IMR-90 (cell line): ENCODE data around the gene CYB5A. TPM values are rescaled to one million over a fixed set of nuclear protein-coding genes. Genes with fewer than 3 reads are reported as not detected.

Experiments
- ATAC-seq: fragments of 200-7000 bp; cut with Tn5 transposase; 2 replicates; pipeline ENCODE4 v1.9.1; 2020; ENCODE audit warnings: low read depth, mild to moderate bottlenecking, moderate library complexity
- BruUV-seq: library from RNA; stranded (reverse); fragments of 400-500 nt; replicated peaks from 2 replicates; lab custom pipeline; 2021; lab: Mats Ljungman, UMichigan
- CTCF ChIA-PET: fragments of 300-600 bp; formaldehyde crosslinking; extraction: SDS; loops from one replicate; lab custom pipeline; 2021; ENCODE audit warnings: antibody characterized with exemption; lab: Yijun Ruan, JAX
- POLR2A ChIA-PET: fragments of 300-600 bp; sonication (Branson Sonifier 250); formaldehyde crosslinking; loops from one replicate; lab custom pipeline; 2022; ENCODE audit warnings: antibody characterized with exemption; ENCODE audit not compliant: unreplicated experiment; lab: Charles Lee
- DNase-seq: peaks from one replicate; pipeline ENCODE4 v3.0.0; 2013
- H2AFZ ChIP-seq: replicated peaks from 2 replicates; pipeline ENCODE3; 2013; ENCODE audit warnings: low read length, mild to moderate bottlenecking; ENCODE audit not compliant: poor library complexity
- H2AK5ac ChIP-seq: 2 replicates; pipeline ENCODE4 v1.6.1; 2013; ENCODE audit warnings: low read depth, low read length, inconsistent platforms
- H2AK9ac ChIP-seq: replicated peaks from 2 replicates; pipeline ENCODE3; 2013; ENCODE audit warnings: mild to moderate bottlenecking, low read depth, low read length, moderate library complexity; ENCODE audit not compliant: poor library complexity
- H2BK120ac ChIP-seq: 2 replicates; pipeline ENCODE4 v1.6.1; 2013; ENCODE audit warnings: low read depth, low read length, inconsistent platforms
- H2BK15ac ChIP-seq: 3 replicates; pipeline ENCODE4 v1.6.1; 2013; ENCODE audit warnings: low read depth, low read length, inconsistent platforms
- H2BK20ac ChIP-seq: 2 replicates; pipeline ENCODE4 v1.6.1; 2013; ENCODE audit warnings: low read depth, mild to moderate bottlenecking, inconsistent platforms, low read length, moderate library complexity
- H2BK5ac ChIP-seq: 2 replicates; pipeline ENCODE4 v1.6.1; 2013; ENCODE audit warnings: mild to moderate bottlenecking, low read depth, low read length, inconsistent platforms; ENCODE audit not compliant: poor library complexity, severe bottlenecking
- H3K14ac ChIP-seq: replicated peaks from 2 replicates; pipeline ENCODE4 v1.6.1; 2013; ENCODE audit warnings: low read depth, low read length, inconsistent platforms
- H3K18ac ChIP-seq: 2 replicates; pipeline ENCODE4 v1.6.1; 2013; ENCODE audit warnings: low read depth, low read length, control low read depth
- H3K23ac ChIP-seq: 2 replicates; pipeline ENCODE4 v1.6.1; 2013; ENCODE audit warnings: low read depth, low read length, inconsistent platforms
- H3K27ac ChIP-seq: 2 replicates; pipeline ENCODE4 v1.5.1; 2013; ENCODE audit warnings: mild to moderate bottlenecking, control low read depth, low read length; ENCODE audit not compliant: insufficient read depth
- H3K27me3 ChIP-seq: 2 replicates; pipeline ENCODE4 v1.6.1; 2013; ENCODE audit warnings: low read length; ENCODE audit not compliant: control insufficient read depth, insufficient read depth
- H3K36me3 ChIP-seq: 2 replicates; pipeline ENCODE4 v1.6.1; 2013; ENCODE audit warnings: low read length, mixed read lengths; ENCODE audit not compliant: control insufficient read depth, insufficient read depth
- H3K4ac ChIP-seq: 2 replicates; pipeline ENCODE4 v1.6.1; 2013; ENCODE audit warnings: low read depth, low read length, inconsistent platforms
- H3K4me1 ChIP-seq: 2 replicates; pipeline ENCODE4 v1.6.1; 2013; ENCODE audit warnings: low read length, mixed read lengths; ENCODE audit not compliant: control insufficient read depth, insufficient read depth
- H3K4me2 ChIP-seq: 2 replicates; pipeline ENCODE4 v1.6.1; 2013; ENCODE audit warnings: low read depth, mild to moderate bottlenecking, control low read depth, low read length, moderate library complexity
- H3K4me3 ChIP-seq: 2 replicates; pipeline ENCODE4 v1.5.1; 2013; ENCODE audit warnings: low read depth, mild to moderate bottlenecking, control low read depth, low read length, moderate library complexity; ENCODE audit not compliant: insufficient read depth
- H3K56ac ChIP-seq: 2 replicates; pipeline ENCODE4 v1.6.1; 2013; ENCODE audit warnings: low read length, inconsistent platforms; ENCODE audit not compliant: insufficient read depth; ENCODE audit errors: extremely low read depth
- H3K79me1 ChIP-seq, 2 experiments: 2 replicates each; pipeline ENCODE4 v1.6.1; 2013; ENCODE audit warnings: low read length in 2 of 2, inconsistent platforms in 1 of 2, low read depth in 1 of 2
- H3K9ac ChIP-seq: 2 replicates; pipeline ENCODE4 v1.6.1; 2013; ENCODE audit warnings: low read depth, low read length, control low read depth
- H3K9me1 ChIP-seq: 2 replicates; pipeline ENCODE4 v1.6.1; 2013; ENCODE audit warnings: low read length, inconsistent platforms; ENCODE audit not compliant: insufficient read depth
- H3K9me3 ChIP-seq: 2 replicates; pipeline ENCODE4 v1.6.1; 2013; ENCODE audit warnings: low read length; ENCODE audit not compliant: control insufficient read depth, insufficient read depth
- H4K20me1 ChIP-seq: 2 replicates; pipeline ENCODE4 v1.6.1; 2013; ENCODE audit warnings: low read length, inconsistent platforms; ENCODE audit not compliant: insufficient read depth
- H4K5ac ChIP-seq: 2 replicates; pipeline ENCODE4 v1.6.1; 2013; ENCODE audit warnings: mild to moderate bottlenecking, low read depth, low read length, control low read depth
- H4K8ac ChIP-seq, 2 experiments: 2 replicates each; pipeline ENCODE4 v1.6.1; 2013; ENCODE audit warnings: low read depth in 2 of 2, low read length in 2 of 2, control low read depth in 1 of 2, inconsistent platforms in 1 of 2
- H4K91ac ChIP-seq: 2 replicates; pipeline ENCODE4 v1.6.1; 2013; ENCODE audit warnings: low read depth, low read length, inconsistent platforms; ENCODE audit not compliant: insufficient read depth
- BHLHE40 ChIP-seq: fragments of 150-350 bp; IDR thresholded peaks from 2 replicates; pipeline ENCODE4 v1.6.1; 2016; ENCODE audit warnings: mild to moderate bottlenecking, low read depth, low read length
- CEBPB ChIP-seq: IDR thresholded peaks from 2 replicates; pipeline ENCODE4 v1.6.1; 2012; ENCODE audit warnings: low read depth, low read length, improper control_type of control experiment
- CTCF ChIP-seq: conservative IDR thresholded peaks from 2 replicates; pipeline ENCODE4 v1.5.1; 2012; ENCODE audit warnings: mild to moderate bottlenecking, low read depth, low read length, improper control_type of control experiment
- FOS ChIP-seq: fragments of 150-350 bp; IDR thresholded peaks from 2 replicates; pipeline ENCODE4 v1.6.1; 2016; ENCODE audit warnings: low read depth, low read length
- MAFK ChIP-seq: IDR thresholded peaks from 2 replicates; pipeline ENCODE4 v1.6.1; 2012; ENCODE audit warnings: low read depth, low read length, improper control_type of control experiment
- POLR2A ChIP-seq: IDR thresholded peaks from 2 replicates; pipeline ENCODE4 v1.6.1; 2012; ENCODE audit warnings: mild to moderate bottlenecking, low read depth, low read length
- RFX5 ChIP-seq: IDR thresholded peaks from 2 replicates; pipeline ENCODE4 v1.8.0; 2012; ENCODE audit warnings: low read depth, mild to moderate bottlenecking, low read length, moderate library complexity
- SMC3 ChIP-seq: fragments of 150-350 bp; IDR thresholded peaks from 2 replicates; pipeline ENCODE4 v1.6.1; 2016; ENCODE audit warnings: low read depth, mild to moderate bottlenecking, antibody characterized with exemption, low read length, moderate library complexity
- WGBS, 2 experiments: methylation state at CpG; one replicate each; pipeline versions ENCODE4 v1.1.5 to v1.1.7; 2013; ENCODE audit warnings: missing lambda C conversion rate in 2 of 2; ENCODE audit not compliant: insufficient read length in 1 of 2; ENCODE audit errors: extremely low coverage in 2 of 2; 5-methylcytosine and 5-hydroxymethylcytosine counted together
- dilution Hi-C: fragments of 300-500 bp; cut with HindIII; formaldehyde crosslinking; loops from one replicate; pipeline ENCODE4 v1.14.3; 2018; ENCODE audit warnings: low sequenced_read_pairs; ENCODE audit not compliant: unreplicated experiment
- in situ Hi-C: fragments of 300-500 bp; cut with MboI; formaldehyde crosslinking; loops from 3 replicates; pipeline ENCODE4 v1.14.3; 2019; ENCODE audit warnings: low sequenced_read_pairs, inconsistent platforms, mixed read lengths
- intact Hi-C: fragments of 100-400 bp; cut with micrococcal nuclease; formaldehyde crosslinking; loops from 2 replicates; pipeline ENCODE4 v1.10.0; 2022
- polyA plus RNA-seq, 3 experiments: library from polyadenylated mRNA; depleted of rRNA; stranded (reverse); fragments of >200 nt; gene quantifications; 2 replicates each; pipeline ENCODE4 v1.2.3, GENCODE V29; 2012; ENCODE audit warnings: low replicate concordance in 1 of 3
- total RNA-seq: library from RNA; depleted of rRNA; stranded (reverse); fragments of >200 nt; gene quantifications from 2 replicates; pipeline ENCODE4 v1.2.3, GENCODE V29; 2012
- TF ChIP-seq, protein P1 (sequence below): fragments of 150-350 bp; IDR thresholded peaks from 2 replicates; pipeline ENCODE4 v1.6.1; 2016; ENCODE audit warnings: low read depth, mild to moderate bottlenecking, low read length, moderate library complexity, borderline replicate concordance
- TF ChIP-seq, protein P2 (sequence below): fragments of 150-350 bp; IDR thresholded peaks from 2 replicates; pipeline ENCODE4 v1.6.1; 2017; ENCODE audit warnings: mild to moderate bottlenecking, antibody characterized with exemption, low read length, low read depth

Gene CYB5A
- total and polyA plus RNA-seq, 2 of the 4 experiments (the other 2 are of a cell fraction): 13.4 to 47.9 TPM

DNA sequence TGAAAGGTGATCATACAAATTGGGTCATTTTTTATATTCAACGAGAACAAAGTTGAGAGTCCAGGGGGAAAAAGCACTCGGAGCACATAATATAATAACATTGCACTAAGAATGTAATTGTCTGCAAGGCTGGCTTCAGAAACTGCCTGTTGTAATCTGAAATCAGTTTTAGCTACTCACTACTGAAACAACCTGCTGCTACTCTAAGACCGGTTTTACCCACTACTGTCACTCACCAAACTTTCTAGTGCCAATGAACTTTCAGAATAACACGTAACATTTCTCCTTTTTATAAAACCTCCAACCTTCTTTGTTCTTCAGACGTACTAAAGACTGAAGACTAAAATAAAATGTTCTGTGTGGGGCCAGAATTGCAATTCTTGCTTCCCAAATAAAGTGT, 11.5 kb upstream of the CYB5A start:
- no TSS peak for BruUV-seq
- no peak overlapping the region for H2AK9ac ChIP-seq
- no peak for TF ChIP-seq CTCF
- no peak for TF ChIP-seq MAFK
- TF ChIP-seq, protein P1, sequence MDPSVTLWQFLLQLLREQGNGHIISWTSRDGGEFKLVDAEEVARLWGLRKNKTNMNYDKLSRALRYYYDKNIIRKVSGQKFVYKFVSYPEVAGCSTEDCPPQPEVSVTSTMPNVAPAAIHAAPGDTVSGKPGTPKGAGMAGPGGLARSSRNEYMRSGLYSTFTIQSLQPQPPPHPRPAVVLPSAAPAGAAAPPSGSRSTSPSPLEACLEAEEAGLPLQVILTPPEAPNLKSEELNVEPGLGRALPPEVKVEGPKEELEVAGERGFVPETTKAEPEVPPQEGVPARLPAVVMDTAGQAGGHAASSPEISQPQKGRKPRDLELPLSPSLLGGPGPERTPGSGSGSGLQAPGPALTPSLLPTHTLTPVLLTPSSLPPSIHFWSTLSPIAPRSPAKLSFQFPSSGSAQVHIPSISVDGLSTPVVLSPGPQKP: no peak
- no peak for TF ChIP-seq FOS
- no peak for TF ChIP-seq CEBPB
- TF ChIP-seq, protein P2, sequence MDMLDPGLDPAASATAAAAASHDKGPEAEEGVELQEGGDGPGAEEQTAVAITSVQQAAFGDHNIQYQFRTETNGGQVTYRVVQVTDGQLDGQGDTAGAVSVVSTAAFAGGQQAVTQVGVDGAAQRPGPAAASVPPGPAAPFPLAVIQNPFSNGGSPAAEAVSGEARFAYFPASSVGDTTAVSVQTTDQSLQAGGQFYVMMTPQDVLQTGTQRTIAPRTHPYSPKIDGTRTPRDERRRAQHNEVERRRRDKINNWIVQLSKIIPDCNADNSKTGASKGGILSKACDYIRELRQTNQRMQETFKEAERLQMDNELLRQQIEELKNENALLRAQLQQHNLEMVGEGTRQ: no peak
- no peak for TF ChIP-seq BHLHE40
- TF ChIP-seq POLR2A: no peak
- TF ChIP-seq RFX5: no peak
- TF ChIP-seq SMC3: no peak
- H3K9ac ChIP-seq: no peak overlapping the region
- no peak overlapping the region for H2AFZ ChIP-seq
- no peak overlapping the region for H2AK5ac ChIP-seq
- no peaks in the 10 kb centered on the region; the same call in 1 of the 2 replicates for H3K4me1 ChIP-seq
- no peak overlapping the region for H3K56ac ChIP-seq
- WGBS, 2 experiments: no CpG with 5 or more reads among the region's 5 CpGs
- H4K91ac ChIP-seq: no peak overlapping the region
- H2BK5ac ChIP-seq: no peak overlapping the region
- CTCF ChIA-PET: interaction anchor here (1.4 kb wide), 1 partner anchor 10 kb away, joined by 3 read pairs; no protein-coding TSS in a partner anchor
- H3K14ac ChIP-seq: no peak overlapping the region
- H4K8ac ChIP-seq: no peak overlapping the region
- POLR2A ChIA-PET: no interaction called here
- no peak overlapping the region for H3K4ac ChIP-seq
- no peaks in the 10 kb centered on the region for H3K9me1 ChIP-seq
- DNase-seq (no peak), ATAC-seq (no peak)
- H2BK120ac ChIP-seq: no peak overlapping the region
- no peak overlapping the region for H3K27ac ChIP-seq
- H3K4me2 ChIP-seq: no peak overlapping the region
- dilution Hi-C loops (no loop called here), intact Hi-C loops (no loop called here), in situ Hi-C loops (no loop called here)
- no peak overlapping the region for H3K18ac ChIP-seq
- H3K27me3 ChIP-seq: no peaks in the 10 kb centered on the region
- no peak overlapping the region for H2BK15ac ChIP-seq
- H3K23ac ChIP-seq: no peak overlapping the region
- no peaks in the 10 kb centered on the region for H3K9me3 ChIP-seq
- H4K20me1 ChIP-seq: no peaks in the 10 kb centered on the region
- no peaks in the 10 kb centered on the region for H3K36me3 ChIP-seq
- no peaks in the 10 kb centered on the region for H3K79me1 ChIP-seq
- no peak overlapping the region for H2BK20ac ChIP-seq
- H4K5ac ChIP-seq: no peak overlapping the region
- H3K4me3 ChIP-seq: no peak overlapping the region
